Activated CD4-positive, CD25-positive, alpha-beta regulatory T cell treated with anti-CD3 and anti-CD28 coated beads, Interleukin-2, amount 50 U/mL, for 16 hours (primary cell): ENCODE measurements around the gene GCH1.
"Not testable (repeated sequence)": the region's sequence is repeated elsewhere in the genome, so short reads cannot be mapped to it uniquely, and the experiment has no call there.

ENCODE experiments used
- DNase-seq: peaks from one replicate; pipeline ENCODE4 v3.0.0-alpha.2; 2020; ENCODE audit warnings: low read depth, low spot score

The GCH1 gene, protein sequence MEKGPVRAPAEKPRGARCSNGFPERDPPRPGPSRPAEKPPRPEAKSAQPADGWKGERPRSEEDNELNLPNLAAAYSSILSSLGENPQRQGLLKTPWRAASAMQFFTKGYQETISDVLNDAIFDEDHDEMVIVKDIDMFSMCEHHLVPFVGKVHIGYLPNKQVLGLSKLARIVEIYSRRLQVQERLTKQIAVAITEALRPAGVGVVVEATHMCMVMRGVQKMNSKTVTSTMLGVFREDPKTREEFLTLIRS

DNA sequence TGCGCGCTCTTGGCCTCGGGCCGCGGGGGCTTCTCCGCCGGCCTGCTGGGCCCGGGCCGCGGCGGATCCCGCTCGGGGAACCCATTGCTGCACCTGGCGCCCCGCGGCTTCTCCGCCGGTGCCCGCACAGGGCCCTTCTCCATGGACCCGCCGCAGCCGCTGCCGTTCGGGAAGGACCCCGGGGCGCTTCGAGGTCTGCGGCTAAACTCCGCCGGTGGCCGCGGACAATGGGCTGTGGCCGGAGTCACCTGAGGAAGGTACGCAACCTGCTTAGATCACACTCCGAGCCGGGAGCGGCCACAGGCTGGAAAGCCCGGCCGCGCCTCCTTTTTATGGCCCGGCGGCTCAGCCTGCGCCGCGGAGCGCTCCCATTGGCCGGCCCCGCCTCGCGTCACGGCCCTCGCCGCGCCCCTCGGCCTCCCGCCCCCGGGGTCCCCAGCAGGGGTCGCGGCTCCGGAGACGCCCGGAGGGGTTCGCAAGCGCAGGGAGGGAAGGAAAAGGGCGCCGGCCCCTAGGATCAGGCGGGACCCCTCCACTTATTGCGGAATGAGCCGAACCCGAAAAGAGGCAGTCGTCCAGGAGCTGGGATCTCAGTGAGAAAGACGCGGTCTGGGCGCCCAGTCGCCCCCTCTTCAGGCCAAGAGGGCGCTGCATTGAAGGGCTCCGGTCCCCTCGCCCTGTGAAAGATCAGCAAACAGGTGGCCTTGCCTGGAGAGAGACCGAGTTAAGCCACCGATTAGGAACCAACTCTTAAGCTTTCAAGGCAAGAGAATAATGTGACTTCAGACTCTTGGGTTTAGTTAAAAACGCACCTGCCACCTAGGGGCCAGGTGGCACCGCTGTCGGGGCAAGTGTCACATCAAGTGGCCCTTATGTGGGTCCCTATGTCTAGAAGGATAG lies at the start of gene GCH1:
TSS of gene GCH1 (minus strand) at position 306 of the 900 bp plus-strand sequence. CDS start at position 143, 163 bp downstream.
- DNase-seq, result peak; percentile 42

DNA sequence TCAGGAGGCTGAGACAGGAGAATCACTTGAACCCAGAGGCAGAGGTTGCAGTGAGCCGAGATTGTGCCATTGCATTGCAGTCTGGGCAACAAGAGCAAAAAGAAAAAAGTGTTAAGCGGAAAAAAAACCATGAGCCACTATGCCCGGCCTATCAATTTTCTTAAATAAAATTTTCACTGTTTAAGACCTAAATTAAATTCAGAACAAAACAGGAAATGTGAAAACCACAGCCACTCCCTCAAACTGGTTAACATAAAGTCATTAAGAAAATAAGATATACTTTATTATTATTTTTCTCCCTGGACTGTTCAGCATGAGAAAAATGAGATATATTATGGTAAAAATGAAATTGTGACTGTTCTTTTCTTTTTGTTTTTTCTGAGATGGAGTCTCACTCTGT lies 44.6 kb upstream of the GCH1 start:
- no peak for DNase-seq

DNA sequence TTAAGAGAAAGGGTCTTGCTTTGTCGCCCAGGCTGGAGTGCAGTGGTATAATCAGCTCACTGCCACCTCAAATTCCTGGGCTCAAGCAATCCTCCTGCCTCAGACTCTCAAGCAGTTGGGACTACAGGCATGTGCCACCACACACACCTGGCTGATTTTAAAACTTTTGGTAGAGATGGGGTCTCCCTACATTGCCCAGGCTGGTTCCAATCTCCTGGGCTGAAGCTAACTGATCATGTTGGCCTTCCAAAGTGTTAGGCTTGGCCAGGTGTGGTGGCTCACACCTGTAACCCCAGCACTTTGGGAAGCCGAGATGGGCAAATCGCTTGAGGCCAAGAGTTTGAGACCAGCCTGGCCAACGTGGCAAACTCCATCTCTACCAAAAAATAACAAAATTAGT lies 43.9 kb upstream of the GCH1 start:
- DNase-seq, result no peak

DNA sequence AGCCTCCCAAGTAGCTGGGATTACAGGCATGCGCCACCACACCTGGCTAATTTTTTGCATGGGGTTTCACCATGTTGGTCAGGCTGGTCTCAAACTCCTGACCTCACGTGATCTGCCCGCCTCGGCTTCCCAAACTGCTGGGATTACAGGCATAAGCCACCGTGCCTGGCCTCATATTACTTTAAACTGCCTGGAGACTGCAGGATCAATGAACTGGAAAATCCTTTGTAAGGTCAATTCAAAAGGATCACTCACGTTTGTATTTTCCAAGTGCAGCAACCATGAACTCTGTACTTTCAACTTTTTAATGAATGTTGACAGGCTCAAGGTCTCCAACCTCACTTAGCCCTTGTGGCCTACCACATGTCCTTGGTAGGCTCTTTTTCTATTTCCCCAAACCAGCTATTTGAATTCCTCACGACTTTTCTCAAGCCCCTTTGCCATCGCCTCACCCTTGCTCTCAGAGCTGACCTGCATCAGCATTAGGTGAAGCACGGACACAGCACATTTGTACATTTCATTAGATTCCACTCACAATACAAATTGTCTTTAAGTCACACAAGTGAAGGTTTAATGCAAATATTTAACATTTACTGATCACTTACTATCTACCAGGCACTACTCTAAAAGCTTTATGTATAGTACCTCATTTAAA lies 42.2 kb upstream of the GCH1 start:
- no peak for DNase-seq

DNA sequence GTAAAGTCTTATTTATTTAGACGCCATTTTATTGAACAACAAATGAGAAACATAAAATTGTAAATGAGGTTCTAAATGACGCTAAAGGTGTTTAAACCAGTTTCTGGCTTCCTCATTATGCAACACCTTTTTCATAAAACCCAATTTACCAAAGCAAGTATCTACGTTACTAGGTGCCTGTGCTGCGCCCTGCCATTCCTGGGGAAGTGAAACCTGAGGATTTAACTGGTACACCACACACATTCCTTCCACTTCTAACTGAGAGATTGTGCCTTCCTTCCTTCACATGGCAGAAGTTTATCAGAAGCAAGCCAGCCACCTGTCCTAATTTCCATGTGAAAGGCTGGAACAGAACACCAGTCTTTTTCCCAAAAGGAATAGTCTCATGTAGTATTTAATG lies 40.3 kb upstream of the GCH1 start:
- DNase-seq, result no peak

DNA sequence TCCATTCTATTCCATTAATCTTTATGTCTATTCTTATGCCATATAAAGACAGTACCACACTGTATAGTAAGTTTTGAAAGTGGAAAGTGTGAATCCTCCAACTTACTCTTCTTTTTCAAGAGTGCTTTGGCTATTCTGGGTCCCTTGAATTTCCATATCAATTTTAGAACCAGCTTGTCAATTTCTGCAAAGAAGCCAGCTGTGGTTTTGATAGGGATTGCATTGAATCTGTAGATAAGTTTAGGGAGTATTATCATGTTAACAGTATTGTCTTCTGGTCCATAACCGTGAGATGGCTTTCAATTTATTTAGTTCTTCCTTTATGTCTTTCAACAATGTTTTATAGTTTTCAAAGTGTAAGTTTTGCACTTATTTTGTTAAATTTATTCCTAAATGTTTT lies 34.2 kb upstream of the GCH1 start:
- no peak for DNase-seq

DNA sequence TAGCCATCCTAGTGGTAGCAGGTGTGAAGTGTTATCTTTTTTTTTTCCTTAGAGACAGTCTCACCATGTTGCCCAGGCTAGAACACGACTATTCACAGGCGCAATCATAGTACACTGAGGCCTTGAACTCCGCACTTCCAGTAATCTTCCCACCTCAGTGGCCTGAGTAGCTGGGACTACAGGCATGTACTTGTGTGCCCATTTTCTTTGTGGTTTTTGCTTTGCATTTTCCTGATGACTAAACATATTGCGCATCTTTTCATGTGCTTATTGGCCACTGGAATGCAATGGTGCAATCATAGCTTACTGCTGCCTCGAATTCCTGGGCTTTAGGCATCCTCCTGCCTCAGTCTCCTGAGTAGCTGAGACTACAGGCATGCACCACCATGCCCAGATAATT lies 33.3 kb upstream of the GCH1 start:
- no peak for DNase-seq

DNA sequence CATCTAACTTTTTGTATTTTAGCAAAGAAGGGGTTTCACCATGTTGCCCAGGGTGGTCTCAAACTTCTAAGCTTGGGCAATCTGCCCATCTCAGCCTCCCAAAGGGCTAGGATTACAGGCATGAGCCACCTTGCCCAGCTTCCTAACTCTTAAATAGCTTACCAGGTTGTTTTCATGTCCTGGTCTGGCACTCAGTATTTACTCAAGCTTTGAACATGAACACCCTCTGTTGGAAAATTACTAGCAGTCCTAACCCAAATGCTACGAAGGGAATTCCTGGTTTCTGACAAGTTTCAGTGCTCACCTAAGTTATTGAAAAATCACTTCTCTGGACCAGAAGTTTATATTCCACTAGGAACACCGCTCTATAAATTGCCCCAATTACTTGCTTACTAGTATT lies 32.5 kb upstream of the GCH1 start:
- DNase-seq, result no peak

DNA sequence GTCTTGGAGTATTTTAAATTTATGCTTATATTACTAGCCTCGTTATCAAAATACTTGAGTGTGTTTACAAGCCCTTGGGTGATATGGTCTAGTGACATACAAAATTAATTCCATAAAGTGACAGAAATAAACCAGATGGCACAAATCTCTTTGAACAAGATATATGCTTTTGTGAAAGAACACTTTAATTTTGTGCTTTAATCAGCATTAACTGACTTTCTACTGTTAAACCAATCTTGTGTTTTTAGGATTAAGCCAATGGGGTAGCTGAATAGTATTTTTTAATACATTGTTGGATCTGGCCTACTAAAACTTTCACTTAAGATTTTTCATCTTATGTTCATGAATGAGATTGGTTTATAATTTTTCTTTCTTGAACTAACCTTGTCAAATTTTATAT lies 30.4 kb upstream of the GCH1 start:
- no peak for DNase-seq

DNA sequence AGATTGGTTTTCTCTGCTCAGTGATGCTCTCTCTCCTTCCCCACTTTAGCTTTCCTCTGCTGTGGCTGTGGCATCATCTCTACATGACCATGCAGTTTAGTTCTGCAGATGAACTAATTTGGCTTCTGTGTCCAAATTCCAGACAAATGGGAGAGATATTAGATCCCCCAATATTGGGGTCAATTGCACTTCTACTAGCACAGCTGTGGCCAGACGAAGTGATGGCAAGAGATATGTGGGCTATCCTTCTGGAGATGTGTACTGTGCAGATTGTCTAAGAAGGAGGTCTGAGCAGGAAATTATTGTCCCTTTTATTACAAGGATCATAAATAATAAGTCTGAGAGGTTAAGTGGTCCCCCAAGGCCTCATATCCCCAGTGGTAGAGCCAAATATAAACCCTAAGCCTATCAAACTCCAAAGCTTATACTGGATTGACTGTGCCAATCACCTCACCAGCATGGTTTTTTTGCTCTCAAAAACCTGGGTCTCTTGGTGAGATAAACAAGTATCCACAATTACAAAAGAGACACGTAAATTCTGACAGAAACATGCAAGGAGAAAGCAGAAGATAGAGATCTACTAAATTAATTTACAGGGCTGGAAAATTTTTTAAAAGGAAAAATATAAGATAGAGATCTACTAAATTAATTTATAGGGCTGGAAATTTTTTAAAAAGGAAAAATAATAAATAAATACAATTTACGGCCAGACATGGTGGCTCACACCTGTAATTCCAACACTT lies 29.1 kb upstream of the GCH1 start:
- DNase-seq, result no peak

DNA sequence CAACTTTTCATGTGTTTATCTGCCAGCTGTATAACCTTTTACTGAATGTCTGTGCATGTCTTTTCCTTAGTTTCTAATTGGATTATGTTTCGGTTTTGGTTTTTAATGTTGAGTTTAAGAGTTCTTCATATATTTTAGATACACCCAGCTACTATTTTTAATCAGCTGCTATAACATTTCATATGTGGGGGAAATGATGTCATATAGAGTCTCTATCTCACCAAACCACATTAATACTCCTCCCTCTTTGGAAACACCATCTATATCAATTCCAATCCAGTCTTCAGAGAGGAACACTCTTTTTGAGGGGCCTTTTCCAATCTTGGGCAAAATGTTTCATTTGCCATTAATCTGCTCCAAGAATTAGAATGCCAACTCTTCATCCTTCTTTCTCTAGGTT lies 28.5 kb upstream of the GCH1 start:
- no peak for DNase-seq

DNA sequence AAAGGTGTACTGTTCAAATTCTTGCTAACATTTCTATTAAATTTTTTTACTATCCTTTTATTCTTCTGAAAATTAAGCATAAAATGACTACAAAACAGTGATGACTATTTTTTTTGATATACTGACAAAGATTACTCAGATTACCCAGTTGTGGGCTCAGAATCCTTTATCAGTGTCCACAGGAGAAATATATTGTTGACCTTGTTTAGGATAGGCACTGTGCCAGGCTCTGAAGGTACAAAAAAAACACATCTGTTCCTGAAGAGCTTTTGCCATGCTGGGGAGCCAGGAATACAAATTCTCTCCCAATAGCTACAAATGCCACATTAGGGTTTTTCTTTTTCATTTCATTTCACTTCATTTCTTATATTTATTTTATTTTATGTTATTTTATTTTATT lies 26.9 kb upstream of the GCH1 start:
- DNase-seq, result no peak

DNA sequence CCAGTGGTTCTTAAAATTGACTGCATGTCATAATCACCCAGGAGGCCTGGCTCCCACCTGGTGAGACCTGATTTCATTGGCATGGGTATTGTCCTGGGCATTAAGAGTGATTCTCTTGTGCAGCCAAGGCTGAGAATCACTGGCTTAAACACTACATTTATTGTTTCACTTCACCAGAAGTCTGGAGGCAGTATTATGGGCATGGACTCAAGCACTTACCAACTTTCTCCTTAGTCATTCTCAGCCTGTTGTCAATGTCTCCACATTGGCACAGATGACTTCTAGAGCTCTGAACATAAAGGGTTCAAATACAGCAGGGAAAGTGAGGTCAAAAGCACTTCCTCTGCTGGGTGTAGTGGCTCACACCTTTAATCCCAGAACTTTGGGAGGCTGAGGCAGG lies 25.6 kb upstream of the GCH1 start:
- no peak for DNase-seq

DNA sequence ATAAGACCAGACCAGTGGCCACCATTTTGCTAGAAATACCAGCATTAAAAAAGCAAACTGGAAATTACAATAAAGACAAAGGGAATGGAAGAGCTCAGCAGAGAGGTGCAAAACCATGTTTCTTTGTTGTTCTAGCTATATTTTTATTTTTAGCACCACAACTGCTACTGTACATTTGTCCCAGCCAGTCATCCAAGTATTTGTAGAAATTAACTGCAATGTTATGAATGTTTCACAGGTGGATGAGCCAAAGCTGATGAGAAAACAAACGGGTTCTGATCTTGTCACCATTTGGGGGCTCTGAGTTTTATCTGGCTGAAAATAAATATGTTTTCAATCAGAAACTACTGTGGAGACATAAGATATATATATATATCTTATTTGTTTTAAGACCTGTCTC lies 24.9 kb upstream of the GCH1 start:
- no peak for DNase-seq

DNA sequence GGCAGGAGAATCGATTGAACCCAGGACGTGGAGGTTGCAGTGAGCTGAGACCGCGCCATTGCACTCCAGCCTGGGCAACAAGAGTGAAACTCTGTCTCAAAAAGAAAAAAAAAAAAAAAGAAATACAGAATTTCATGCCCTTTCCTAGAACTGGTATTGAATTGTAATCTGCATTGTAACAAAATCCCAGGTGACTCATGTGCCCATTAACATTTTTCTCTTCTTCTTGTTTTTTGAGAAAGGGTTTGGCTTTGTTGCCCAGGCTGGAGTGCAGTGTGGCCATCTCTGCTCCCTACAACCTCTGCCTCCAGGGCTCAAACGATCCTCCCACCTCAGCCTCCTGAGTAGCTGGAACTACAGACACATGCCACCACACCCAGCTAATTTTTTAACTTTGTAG lies 23.9 kb upstream of the GCH1 start:
- not testable (repeated sequence) for DNase-seq

DNA sequence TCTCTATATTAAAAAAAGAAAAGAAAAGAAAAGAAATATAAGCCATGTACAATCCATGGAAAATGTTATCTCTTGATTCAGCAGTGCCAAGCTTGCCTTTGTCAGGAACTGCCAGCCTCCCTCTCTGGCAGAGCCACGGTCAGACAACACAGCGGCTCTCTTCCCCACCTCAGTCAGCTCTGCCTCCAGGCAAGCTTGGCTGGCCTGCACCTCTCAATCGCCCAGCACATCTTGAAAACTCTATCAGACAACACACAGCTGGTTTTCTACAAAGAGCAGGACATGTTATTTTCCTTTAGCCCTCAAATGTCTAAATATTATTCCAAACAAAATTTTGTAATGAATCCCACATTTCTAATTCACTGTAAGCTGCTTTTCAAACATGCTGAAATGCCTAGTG lies 20.0 kb upstream of the GCH1 start:
- DNase-seq, result no peak

DNA sequence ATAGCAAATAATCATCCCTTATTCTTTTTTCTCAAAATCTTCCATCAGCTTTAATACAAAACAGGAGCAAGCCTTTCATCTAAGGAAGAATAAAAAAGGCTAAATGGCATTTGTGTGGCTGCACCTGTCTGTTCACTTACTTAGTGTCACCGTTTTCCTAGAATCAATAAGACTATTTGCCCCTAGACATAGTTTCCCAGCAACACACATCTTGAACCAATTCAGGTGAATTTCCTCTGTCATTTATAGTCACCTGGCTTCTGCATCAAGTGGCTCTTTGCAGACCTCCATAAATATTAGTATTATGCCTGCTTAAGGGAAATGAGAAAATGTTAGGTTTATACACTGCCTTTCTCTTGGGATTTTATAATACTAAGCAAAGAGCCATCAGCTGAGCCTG lies 17.4 kb upstream of the GCH1 start:
- DNase-seq, result no peak

DNA sequence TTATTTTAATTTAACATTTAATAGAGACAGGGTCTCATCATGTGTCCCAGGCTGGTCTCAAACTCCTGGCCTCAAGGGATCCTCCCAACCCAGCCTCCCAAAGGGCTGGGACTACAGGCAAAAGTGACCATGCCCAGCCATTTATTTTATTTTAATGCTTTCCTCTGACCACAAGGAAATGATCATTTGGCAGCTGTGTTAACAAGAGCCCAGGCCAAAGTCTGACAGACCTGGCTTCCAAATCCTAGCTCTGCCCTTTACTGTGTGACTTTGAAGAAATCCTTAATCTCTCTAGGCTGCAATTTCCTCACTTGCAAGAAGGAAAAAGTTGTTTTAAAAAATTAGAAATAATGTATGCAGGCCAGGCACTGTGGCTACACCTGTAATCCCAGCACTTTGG lies 16.7 kb upstream of the GCH1 start:
- DNase-seq, result no peak

DNA sequence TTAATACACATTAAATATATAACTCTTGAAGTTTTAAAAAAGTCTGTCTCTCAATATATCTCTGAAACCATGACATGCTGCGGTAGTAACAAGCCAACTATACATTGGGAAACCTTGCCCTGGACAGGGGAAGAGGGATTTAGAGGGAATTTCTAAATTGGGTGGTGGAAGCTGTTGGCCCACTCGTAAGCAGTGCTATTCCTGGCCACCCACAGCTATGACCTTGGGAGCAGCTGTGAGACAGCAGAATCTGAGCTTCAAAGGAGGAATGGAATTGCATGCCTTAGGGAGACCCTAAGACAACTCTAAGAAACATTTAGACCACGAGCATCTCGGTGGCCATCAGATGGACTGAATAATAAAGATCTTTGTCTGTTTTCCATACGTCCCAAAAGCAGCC lies 15.8 kb upstream of the GCH1 start:
- no peak for DNase-seq

DNA sequence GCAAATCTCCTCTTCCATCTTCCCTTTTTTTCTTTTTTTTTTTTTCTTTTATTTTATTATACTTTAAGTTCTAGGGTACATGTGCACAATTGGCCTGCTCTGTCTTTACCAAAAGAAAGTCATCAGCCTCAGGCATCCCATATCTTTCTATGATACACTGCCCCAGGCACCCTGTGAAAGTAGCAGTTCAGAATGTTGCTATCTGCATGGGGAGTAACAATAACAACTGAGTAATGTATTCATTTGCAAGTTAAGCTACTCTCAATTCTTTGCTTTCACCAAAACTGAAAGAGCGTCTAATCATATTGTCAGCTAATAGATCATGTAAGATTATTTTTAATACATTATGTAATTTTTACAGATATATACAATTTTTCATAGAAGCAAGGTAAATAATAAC lies 13.5 kb upstream of the GCH1 start:
- DNase-seq, result no peak

DNA sequence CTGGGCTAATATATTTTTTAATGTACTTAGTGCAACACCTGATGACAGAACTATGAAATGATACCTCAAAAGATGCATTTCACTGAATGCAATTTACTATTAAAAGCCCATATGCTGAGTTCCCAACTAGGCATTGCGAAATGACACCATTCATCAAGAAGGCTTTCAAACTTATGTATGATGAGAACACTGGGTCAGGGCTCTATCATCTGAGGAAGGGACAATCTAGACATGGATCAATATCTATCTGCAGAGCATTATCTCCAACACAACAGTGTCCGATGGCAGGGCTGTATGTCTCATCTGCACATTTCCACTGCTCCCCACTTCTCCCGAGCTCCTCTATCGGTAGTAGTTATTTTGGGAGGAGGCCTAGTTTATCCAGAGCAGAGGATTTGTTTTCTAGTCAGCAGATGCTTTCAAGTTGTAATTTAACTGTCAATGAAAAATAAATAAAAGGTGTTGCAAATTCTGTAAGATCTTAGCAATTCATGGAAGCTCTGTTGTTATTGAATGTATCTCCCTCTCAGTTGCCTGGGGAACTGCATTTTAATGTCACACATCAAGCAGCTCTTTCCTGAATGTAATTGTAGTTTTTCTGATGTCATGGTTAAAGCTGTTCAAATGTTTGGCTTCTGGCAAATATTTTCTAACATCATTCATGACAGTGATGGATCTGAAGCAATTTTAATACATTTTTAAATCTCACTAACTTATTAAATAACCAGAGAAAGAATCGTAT lies 7.4 kb upstream of the GCH1 start:
- no peak for DNase-seq
